Measurements from ENCODE around the gene PPP2R5E. TPM values are rescaled to one million over a fixed set of nuclear protein-coding genes. Genes with fewer than 3 reads are reported as not detected.

PPP2R5E gene
- total RNA-seq, 1 experiment from 2014 or later: 45.0 TPM

GRCh38 chr14:63477556-63477955, 65.6 kb downstream of the PPP2R5E start:
- CTCF ChIA-PET: no interaction called here
- H3K9me2 ChIP-seq (ENCODE audit: insufficient read depth): no peaks in the 10 kb centered on the region
- no peak overlapping the region for H3K27ac ChIP-seq (ENCODE audit: low read depth, low read length)
- RAD21 ChIA-PET (ENCODE audit: low non-redundant PET in 1 of 2, low total read pairs in 2 of 2, uncharacterized antibody in 2 of 2, unreplicated experiment in 2 of 2): no interaction called here
- peaks cover 81% of the 10 kb centered on the region for H3K79me2 ChIP-seq (ENCODE audit: insufficient read depth, low read length)
- no peaks in the 10 kb centered on the region for H3K27me3 ChIP-seq (ENCODE audit: insufficient read depth, low read length)
- no peaks in the 10 kb centered on the region for H3K9me3 ChIP-seq (ENCODE audit: control insufficient read depth in 1 of 2, insufficient read depth in 1 of 2, low read depth in 1 of 2, low read length in 2 of 2)
- BruUV-seq (replicated peaks): no TSS peak
- H3K4me2 ChIP-seq (ENCODE audit: low read length): no peak overlapping the region
- no peak for DNase-seq (ENCODE audit: low read depth, low spot score)
- no peak for ATAC-seq
- H3K36me3 ChIP-seq (ENCODE audit: control insufficient read depth in 1 of 2, insufficient read depth in 2 of 2, low read length in 2 of 2): no peaks in the 10 kb centered on the region
- no peak for TF ChIP-seq ZBTB33 (IDR thresholded peaks at IDR 0.05; ENCODE audit: extremely low read depth, insufficient replicate concordance, low read length)
- no peak for TF ChIP-seq EZH2phosphoT487 (IDR thresholded peaks at IDR 0.05; ENCODE audit: borderline replicate concordance)
- TF ChIP-seq SRF (IDR thresholded peaks at IDR 0.05; ENCODE audit: low read depth): no peak
- no peak for TF ChIP-seq ATF3 (IDR thresholded peaks at IDR 0.05)
- no peak for TF ChIP-seq EGR1 (IDR thresholded peaks at IDR 0.05; ENCODE audit: low read depth)
- TF ChIP-seq CBX3 (IDR thresholded peaks at IDR 0.05; ENCODE audit: low read depth): no peak
- no peak for TF ChIP-seq RAD21 (IDR thresholded peaks at IDR 0.05; ENCODE audit: low read depth)
- no peak for TF ChIP-seq FOSL1 (IDR thresholded peaks at IDR 0.05; ENCODE audit: low read depth)
- no peak for TF ChIP-seq SIN3A (IDR thresholded peaks at IDR 0.05; ENCODE audit: low read depth)
- TF ChIP-seq ZNF274 (IDR thresholded peaks at IDR 0.05; ENCODE audit: low read depth, low read length): no peak
- POLR2A ChIA-PET: interaction anchor here (1.2 to 1.7 kb wide), 2 partner anchors 10 to 66 kb away, joined by 3 read pairs; partner anchors contain the start of gene PPP2R5E
- H3K4me1 ChIP-seq (ENCODE audit: control insufficient read depth in 1 of 2, insufficient read depth in 2 of 2, low read length in 2 of 2): peaks cover 17 to 36% of the 10 kb centered on the region in 2 experiments
- intact Hi-C loops (cut with micrococcal nuclease): no loop called here
- H3K4me3 ChIP-seq (replicated peaks in 1 of 2; ENCODE audit: low read depth in 1 of 2, low read length in 2 of 2): no peak overlapping the region
- H2AFZ ChIP-seq (ENCODE audit: low read depth, low read length, poor library complexity, severe bottlenecking): no peak overlapping the region
- no peak overlapping the region for H3K9ac ChIP-seq (ENCODE audit: low read length)
- H4K20me1 ChIP-seq (ENCODE audit: insufficient read depth): no peaks in the 10 kb centered on the region; the same call in none of the 2 replicates
